Measurements from ENCODE around the gene TEX53.

The TEX53 gene

GRCh38 chr9:114678795-114679194 is 21.2 kb upstream of the TEX53 start:
- DNase-seq: no peak

- DNase-seq: no peak
Observed at GRCh38 chr9:114678130-114678529, 20.5 kb upstream of the TEX53 start.

GRCh38 chr9:114677418-114677817 is 19.8 kb upstream of the TEX53 start:
- peak; percentile 60 for DNase-seq

DNA sequence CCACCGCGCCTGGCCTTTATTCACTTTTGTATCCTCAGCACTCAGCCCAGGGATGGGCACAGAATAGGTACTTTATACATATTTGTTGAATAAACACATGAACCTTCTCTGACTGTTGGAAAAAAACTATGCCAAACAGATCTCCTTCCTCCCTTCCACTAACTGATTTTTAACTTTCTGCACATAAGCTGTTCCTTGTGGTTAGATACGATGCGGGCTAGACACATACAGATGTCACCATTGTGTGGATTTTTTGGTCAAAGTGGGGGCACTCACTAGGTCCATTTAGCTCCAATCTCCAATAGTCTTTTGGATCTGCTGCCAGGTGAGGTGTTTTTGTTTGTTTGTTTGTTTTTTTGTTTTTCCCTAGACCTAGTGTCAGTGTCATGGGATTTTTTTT is 19.3 kb upstream of the TEX53 start:
- DNase-seq: no peak

DNA sequence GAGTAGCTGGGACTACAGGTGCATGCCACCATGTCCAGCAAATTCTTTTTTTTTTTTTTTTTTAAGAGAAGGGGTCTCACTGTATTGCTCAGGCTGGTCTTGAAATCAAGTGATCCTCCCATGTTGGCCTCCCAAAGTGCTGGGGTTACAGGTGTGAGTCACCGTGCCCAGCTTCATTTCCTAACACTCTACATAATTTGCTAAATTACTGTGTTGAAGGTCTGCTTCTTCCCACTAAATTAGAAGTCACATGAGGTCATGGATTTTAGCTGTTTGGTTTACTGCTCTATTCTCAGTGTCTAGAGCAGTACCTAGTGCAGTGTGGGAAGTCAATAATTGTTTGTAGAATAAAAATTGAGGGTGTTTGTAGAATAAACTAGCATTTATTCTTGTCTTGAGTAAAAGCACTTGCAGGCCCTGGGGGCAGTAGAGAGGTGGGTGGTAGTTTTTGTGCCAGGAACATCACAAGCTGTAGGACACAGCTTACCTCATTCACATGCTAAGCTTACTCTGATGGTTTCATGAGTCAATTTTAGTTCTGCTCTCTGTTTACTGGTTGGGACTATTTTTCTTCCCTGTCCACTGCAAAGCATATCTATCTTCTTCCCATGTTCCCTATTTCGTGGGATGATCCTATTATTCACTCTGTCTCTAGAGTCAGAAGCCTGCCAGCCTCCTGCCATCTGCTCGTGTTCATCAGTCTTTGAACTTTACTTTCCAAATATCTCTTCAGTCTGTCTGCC is 17.4 kb upstream of the TEX53 start:
- DNase-seq: no peak

GRCh38 chr9:114674076-114674797 is 16.6 kb upstream of the TEX53 start:
- no peak for DNase-seq

GRCh38 chr9:114671605-114672004 is 14.0 kb upstream of the TEX53 start:
- DNase-seq: no peak

- no peak for DNase-seq
Observed at GRCh38 chr9:114669961-114670360, 12.4 kb upstream of the TEX53 start.

- DNase-seq: no peak
Observed at GRCh38 chr9:114668146-114668545, 10.5 kb upstream of the TEX53 start.

- no peak for DNase-seq
Observed at GRCh38 chr9:114666851-114667250, 9.2 kb upstream of the TEX53 start.

- DNase-seq: no peak
Observed at GRCh38 chr9:114666401-114666800, 8.8 kb upstream of the TEX53 start.

GRCh38 chr9:114664181-114664580 is 6.6 kb upstream of the TEX53 start:
- no peak for DNase-seq

DNA sequence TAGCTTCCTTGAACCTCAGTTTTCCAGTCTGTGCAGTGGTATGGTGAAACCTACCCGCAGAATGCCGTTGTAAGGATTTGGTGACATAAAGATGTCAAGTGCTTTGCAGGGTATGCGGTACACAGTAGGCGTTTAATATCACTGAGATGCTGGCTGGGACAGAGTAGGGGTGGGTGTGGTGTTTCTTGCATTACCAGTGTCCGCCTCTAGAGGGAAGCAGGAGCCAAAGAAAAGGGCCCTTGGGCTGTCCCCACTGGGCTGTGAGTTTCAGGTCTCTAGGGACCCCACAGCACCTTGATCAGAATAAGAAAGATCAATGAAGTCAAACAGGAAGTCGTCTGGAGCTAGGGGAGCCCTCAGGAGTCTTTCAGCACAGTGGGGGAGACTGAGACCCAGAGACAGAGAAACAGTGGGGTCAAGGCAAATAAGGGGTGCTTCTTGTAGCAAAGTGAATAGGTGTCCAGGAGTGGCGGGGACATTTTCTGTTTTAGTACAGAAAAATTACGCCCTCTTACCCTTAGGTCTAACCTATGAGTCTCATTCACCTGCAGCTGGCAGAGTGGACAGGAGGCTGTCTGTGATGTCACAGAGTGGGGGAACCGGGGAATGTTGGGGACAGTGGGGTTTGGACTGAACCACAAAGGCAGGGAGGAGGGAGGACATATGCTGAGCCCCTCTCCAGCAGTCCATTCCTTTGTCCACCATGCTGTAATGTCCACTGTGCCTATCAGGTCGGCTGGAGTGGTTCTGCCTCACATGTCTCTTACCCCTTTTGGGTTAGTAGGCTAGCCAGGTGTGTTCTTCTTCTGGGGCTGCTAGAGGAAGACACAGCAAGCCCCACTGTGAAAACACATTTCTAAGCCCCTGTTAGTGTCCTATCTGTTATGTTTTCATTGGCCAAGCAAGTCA is 4.7 kb upstream of the TEX53 start:
- no peak for DNase-seq

DNA sequence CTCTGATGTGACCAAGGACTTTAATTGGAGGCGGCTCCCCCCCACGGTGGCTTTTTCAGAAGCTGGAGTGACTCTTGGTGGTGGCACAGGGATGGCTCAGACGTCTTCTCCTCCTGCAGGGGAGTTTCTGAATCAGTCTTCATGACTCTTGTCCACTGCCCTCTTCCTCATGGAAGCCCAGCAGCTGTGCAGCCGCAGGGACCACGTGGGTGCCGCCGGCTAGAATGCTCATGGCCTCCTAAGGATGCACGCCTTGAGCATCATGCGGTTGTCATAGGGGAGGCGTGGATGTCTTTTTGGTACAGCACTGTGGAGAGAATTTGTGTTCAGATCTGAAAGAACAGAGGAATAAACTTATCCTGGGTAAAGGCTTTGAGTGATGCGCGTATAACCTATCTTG is 1.3 kb downstream of the TEX53 start:
- DNase-seq: no peak

DNA sequence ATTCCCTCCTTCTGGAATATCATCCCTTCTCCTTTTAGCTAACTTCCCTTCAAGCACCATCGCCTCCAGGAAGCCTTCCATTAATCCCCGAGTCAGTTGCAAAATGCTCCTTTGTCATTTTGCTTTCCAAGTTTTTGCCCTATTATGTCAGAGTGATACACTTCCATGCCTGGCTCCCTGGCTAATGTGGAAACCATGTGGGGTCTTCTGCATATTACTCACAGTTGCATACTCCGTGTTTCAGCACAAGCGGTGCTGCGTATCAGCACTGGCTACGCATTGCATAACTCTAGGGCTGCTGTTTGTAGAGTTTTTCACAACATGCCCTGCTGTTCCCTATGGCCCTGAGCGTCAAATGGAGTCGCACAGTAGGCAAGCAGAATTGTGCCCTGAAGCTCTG is 1.9 kb downstream of the TEX53 start:
- no peak for DNase-seq

DNA sequence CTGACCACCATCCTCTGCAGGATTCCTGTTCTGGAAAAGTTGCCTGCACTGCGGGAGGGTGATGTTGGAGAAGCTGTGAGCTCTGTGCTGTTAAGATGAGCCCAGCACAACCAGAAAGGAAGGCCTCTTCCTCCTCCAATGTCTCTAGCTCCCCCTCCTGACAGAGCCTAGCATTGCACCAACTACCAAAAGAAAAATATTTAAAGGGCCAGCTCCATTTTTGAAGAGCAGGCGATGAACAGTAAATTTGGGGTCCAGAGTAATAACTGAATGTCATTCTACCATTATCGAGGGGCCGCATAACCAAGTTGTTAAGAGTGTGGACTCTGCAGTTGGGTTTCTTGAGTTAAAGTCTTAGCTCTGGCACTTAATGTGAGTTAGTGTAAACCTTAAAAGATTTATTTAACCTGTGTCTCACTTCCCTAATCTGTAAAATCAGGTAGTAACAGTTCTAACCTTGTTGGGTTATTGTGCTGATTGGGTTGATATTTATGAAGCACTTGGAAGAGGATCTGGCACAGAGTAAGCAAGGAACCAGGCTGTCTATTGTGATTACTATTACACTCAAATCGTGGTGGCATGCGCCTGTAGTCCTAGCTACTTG is 3.9 kb downstream of the TEX53 start:
- DNase-seq: peak; percentile 60

DNA sequence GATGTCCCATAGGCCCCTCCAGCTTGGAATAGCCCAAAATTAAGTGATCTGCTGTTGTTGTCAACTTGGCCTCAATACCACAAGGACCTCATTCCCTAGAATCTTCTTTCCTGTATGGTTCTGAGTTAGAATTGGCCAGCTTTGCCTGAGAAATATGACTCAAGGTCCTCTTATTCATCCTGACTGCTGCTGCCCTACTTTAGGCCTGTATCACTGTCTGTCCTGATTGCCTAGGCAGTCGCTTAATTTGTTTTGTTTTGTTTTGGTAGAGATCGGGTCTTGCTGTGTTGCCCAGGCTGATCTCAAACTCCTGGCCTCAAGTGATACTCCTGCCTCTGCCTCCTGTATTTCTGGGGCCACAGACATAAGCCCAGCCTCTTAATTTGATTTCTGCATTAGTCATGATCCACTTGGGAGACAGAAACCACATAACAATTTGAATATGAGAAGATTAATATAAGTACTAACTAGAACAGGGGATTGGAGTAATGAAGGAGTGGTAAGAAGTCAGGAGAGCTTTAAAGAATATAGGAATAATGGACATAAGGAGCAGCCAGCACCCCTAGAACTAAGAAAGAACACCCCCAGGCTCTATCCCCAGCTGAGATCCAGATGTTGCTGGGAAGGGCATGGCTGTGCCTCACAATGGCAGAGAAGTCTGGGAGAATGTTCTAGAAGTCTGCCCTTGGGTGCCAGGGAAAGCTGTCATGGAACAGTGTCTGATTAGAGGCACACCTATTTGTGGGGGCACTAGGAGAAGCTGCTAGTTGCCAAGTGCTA is 4.6 kb downstream of the TEX53 start:
- no peak for DNase-seq

DNA sequence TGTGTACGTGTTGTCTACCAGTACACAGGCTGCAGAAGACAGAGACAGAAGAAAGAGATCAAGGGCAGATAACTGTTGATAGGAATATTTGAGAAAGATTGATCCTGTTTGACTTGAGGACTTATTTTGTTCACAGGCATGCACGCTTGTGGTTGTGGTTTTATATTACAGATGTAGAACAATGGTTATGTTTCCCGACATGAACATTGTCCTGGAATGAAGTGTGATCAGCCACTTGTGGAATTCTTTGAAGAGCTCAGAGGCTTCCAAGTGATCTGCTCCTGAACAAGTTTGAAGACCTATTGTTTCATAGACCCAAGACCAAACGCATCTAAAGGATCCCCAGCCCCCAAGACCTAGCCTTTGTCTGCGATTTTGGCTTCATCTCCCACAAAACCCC is 13.7 kb downstream of the TEX53 start:
- no peak for DNase-seq

DNA sequence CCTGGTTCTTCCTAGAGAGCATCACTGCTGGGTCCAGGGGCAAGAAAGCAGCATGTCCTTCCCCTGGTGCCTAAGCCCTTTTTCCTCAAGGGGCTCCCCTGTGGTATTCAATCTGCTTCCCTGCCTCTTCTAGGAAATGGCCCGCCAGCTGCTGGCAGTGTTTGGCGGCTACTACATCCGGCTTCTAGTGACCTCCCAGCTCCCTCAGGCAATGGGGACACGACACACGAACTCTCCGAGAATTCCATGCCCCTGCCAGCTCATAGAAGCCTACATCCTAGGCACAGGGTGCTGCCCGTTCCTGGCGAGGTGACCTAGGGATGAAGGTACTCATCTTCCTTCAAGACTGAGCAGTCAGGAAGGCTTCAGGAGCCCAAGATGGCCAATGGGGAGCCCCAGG is 14.6 kb downstream of the TEX53 start:
- DNase-seq: no peak

GRCh38 chr9:114641967-114642366 is 15.6 kb downstream of the TEX53 start:
- no peak for DNase-seq

DNA sequence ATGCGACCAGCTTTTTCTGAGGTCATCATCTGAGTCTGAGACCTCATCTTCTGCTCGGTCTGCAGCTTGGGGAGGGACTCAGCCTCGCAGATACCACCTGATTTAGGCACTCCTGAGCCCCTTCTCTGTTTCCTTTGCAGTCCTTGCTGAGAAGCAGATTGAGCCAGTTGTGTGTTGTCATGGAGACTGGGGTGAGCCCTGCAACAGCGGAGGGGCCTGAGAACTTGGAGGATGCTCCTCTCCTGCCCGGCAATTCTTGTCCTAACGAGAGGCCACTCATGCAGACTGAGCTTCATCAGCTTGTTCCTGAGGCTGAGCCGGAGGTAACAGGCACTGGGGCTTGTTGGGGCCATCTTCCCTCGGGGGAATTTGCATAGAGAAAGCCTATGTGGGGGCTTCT is 19.2 kb downstream of the TEX53 start:
- no peak for DNase-seq

- DNase-seq: no peak
Observed at GRCh38 chr9:114634387-114634786, 23.2 kb downstream of the TEX53 start.

Measured in NCI-H2227 treated with DMSO at 0.1 percent for 48 hours (cell line).